HCT116 (cell line): ENCODE measurements around the gene UGT2B15.

Experiments
- CEBPB ChIP-seq: IDR thresholded peaks from 2 replicates; pipeline ENCODE4 v1.6.1; 2012; ENCODE audit warnings: low read depth
- CTCF ChIP-seq, 3 experiments: fragments of 200-600 bp in 1 of 3; sonication (generic) in 1 of 3; IDR thresholded peaks in 2 of 3; conservative IDR thresholded peaks in 1 of 3; 2 replicates each; pipeline ENCODE4 v1.5.1; 2012 to 2017; ENCODE audit warnings: low read depth in 2 of 3, low read length in 2 of 3, antibody characterized with exemption in 1 of 3, borderline replicate concordance in 1 of 3, control low read depth in 1 of 3, mild to moderate bottlenecking in 1 of 3, mixed read lengths in 1 of 3, mixed run types in 1 of 3, moderate library complexity in 1 of 3; ENCODE audit not compliant: insufficient read depth in 1 of 3
- EGR1 ChIP-seq: IDR thresholded peaks from 2 replicates; pipeline ENCODE4 v1.6.1; 2012; ENCODE audit warnings: low read depth
- JUND ChIP-seq: IDR thresholded peaks from 2 replicates; pipeline ENCODE4 v1.6.1; 2012
- POLR2A ChIP-seq: IDR thresholded peaks from 2 replicates; pipeline ENCODE4 v1.7.0; 2011; ENCODE audit warnings: borderline replicate concordance; ENCODE audit not compliant: insufficient read depth, insufficient read length; ENCODE audit errors: extremely low read depth
- POLR2AphosphoS5 ChIP-seq: IDR thresholded peaks from 2 replicates; pipeline ENCODE4 v1.6.1; 2011; ENCODE audit warnings: mild to moderate bottlenecking, low read depth, low read length, moderate library complexity
- RAD21 ChIP-seq: IDR thresholded peaks from 2 replicates; pipeline ENCODE4 v1.6.1; 2012; ENCODE audit warnings: low read depth, mild to moderate bottlenecking
- SRF ChIP-seq: IDR thresholded peaks from 2 replicates; pipeline ENCODE4 v1.6.1; 2012; ENCODE audit warnings: low read depth
- TCF7L2 ChIP-seq: IDR thresholded peaks from 2 replicates; pipeline ENCODE4 v1.7.0; 2011; ENCODE audit warnings: borderline replicate concordance, inconsistent platforms; ENCODE audit not compliant: insufficient read depth, insufficient read length; ENCODE audit errors: extremely low read depth
- YY1 ChIP-seq: IDR thresholded peaks from 2 replicates; pipeline ENCODE4 v1.6.1; 2011; ENCODE audit warnings: low read length, low read depth, moderate library complexity, mild to moderate bottlenecking; ENCODE audit not compliant: insufficient replicate concordance; ENCODE audit errors: extremely low read depth
- ZFX ChIP-seq: fragments of 450-650 bp; IDR thresholded peaks from 2 replicates; pipeline ENCODE4 v1.6.1; 2017
- ZNF274 ChIP-seq: fragments of 200-500 bp; sonication (Bioruptor generic); IDR thresholded peaks from 2 replicates; pipeline ENCODE4 v1.6.1; 2014; ENCODE audit warnings: mild to moderate bottlenecking, low read depth, low read length, inconsistent platforms
- TF ChIP-seq, protein P1 (sequence below): IDR thresholded peaks from 2 replicates; pipeline ENCODE4 v1.6.1; 2011; ENCODE audit warnings: mild to moderate bottlenecking, low read length, moderate library complexity; ENCODE audit not compliant: insufficient replicate concordance; ENCODE audit errors: extremely low read depth

GRCh38 chr4:68599150-68599549, 71.3 kb downstream of the UGT2B15 start:
- no peak for TF ChIP-seq POLR2A
- TF ChIP-seq, protein P1, sequence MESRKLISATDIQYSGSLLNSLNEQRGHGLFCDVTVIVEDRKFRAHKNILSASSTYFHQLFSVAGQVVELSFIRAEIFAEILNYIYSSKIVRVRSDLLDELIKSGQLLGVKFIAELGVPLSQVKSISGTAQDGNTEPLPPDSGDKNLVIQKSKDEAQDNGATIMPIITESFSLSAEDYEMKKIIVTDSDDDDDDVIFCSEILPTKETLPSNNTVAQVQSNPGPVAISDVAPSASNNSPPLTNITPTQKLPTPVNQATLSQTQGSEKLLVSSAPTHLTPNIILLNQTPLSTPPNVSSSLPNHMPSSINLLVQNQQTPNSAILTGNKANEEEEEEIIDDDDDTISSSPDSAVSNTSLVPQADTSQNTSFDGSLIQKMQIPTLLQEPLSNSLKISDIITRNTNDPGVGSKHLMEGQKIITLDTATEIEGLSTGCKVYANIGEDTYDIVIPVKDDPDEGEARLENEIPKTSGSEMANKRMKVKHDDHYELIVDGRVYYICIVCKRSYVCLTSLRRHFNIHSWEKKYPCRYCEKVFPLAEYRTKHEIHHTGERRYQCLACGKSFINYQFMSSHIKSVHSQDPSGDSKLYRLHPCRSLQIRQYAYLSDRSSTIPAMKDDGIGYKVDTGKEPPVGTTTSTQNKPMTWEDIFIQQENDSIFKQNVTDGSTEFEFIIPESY, result no peak
- TF ChIP-seq CTCF (IDR thresholded peaks at IDR 0.05 in 2 of 3, conservative IDR thresholded peaks at IDR 0.05 in 1 of 3; ENCODE audit: borderline replicate concordance in 1 of 3, insufficient read depth in 1 of 3, low read depth in 2 of 3, low read length in 2 of 3), result no peak
- TF ChIP-seq TCF7L2, result no peak
- TF ChIP-seq RAD21, result no peak
- no peak for TF ChIP-seq EGR1
- TF ChIP-seq POLR2AphosphoS5, result no peak
- TF ChIP-seq ZNF274, result no peak
- no peak for TF ChIP-seq ZFX
- no peak for TF ChIP-seq CEBPB
- no peak for TF ChIP-seq YY1
- no peak for TF ChIP-seq JUND
- no peak for TF ChIP-seq SRF
